ENCODE measurements around the gene LCN15.
"Not testable (repeated sequence)": the region's sequence is repeated elsewhere in the genome, so short reads cannot be mapped to it uniquely, and the experiment has no call there.

The LCN15 gene

DNA sequence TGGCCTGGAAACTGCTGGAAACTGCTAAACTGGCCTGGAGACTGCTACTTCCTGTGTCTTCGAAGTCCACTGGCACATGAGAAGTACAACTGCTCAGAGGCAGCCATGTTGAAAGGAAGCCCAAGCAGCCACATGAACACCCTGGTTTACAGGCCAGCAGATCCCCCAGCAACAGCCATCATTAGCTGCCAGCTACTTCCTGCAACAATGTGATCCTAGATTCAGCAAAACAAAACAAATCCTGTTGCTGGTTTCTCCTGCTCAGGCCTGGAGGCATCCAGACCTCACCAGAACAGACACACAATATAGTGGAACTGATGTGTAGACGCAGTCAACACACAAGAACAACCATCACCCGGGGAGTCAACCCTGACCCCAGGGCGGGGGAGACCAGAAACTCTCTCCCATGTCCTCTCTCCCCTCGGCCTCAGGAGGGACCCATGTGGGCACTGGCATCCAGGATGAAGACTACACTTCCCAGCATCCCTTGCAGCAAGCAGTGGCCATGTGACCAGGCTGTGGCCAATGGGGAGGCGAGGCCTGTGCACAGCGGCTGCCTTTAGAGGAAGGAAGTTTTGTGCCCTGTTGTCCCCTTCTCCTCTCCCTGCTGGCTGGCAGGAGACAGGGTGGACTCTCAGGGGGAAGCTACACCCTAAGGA lies 9.2 kb upstream of the LCN15 start:
- DNase-seq: no peak

DNA sequence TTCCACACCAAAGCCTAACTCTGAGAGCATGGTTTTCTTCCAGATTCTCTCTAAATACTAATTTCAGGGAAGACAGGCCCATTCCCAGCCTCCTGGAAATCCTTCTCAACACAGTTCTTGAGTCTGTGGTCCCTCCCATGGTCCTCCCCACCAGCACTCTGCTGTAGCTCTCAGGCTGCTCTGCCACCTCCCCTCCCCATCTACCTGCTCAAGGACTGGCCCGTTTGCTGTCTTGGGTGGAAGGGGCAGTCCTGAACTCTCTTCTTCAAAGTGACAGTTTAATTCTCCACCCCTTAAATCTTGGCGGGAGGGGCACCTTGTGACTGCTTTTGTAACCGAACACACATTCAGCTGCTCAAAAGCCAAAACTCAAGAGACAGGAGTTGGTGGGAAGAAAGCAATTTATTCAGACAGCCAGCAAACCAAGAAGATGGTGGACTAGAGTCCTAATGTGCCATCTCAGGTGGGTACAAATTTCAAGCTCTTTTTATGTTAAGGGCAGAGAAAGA lies 7.6 kb upstream of the LCN15 start:
- no peak for DNase-seq

DNA sequence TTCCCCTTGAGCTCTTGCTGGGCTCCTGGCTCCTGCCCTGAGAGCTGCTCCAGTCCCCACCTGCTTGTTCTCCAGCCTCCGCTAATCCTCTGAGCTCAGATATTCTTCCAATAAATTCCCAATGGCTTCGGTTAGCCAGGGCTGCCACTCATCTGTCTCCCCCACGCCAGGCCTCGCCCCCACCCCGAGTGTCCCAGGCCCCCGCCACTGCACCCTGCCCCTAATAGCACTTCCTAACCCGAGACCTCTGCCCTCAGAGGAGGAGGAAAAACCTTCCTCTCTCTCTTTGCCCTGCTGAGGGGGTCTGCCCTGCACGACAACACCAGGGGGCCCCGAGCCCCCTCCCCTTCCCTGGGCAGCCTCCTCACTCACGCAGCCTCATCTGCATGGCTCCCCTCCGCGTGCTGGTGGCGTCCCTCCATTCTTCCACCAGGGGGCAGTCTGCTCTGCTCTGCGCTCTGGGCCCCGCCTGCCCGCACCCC lies 5.4 kb upstream of the LCN15 start:
- peak; percentile 57 for DNase-seq

DNA sequence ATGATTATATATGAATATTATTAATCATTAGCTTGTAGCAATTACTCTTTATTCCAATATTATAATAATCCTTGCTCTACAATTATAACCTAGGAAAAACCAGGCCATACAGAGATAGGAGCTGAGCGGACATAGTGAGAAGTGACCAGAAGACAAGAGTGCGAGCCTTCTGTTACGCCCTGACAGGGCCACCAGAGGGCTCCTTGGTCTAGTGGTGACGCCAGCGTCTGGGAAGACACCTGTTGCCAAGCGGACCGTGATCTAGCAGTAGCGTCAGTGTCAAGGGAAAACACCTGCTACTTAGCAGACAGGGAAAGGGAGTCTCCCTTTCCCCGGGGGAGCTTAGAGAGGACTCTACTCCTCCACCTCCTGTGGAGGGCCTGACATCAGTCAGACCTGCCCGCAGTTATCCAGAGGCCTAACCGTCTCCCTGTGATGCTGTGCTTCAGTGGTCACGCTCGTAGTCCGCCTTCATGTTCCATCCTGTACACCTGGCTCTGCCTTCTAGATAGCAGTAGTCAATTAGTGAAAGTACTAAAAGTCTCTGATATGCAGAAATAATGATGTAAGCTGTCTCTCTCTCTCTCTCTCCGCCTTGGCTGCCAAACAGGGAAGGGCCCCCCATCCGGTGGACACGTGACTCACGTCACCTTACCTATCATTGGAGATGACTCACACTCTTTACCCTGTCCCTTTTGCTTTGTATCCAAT lies 2.2 kb upstream of the LCN15 start:
- peak; percentile 58 for DNase-seq

DNA sequence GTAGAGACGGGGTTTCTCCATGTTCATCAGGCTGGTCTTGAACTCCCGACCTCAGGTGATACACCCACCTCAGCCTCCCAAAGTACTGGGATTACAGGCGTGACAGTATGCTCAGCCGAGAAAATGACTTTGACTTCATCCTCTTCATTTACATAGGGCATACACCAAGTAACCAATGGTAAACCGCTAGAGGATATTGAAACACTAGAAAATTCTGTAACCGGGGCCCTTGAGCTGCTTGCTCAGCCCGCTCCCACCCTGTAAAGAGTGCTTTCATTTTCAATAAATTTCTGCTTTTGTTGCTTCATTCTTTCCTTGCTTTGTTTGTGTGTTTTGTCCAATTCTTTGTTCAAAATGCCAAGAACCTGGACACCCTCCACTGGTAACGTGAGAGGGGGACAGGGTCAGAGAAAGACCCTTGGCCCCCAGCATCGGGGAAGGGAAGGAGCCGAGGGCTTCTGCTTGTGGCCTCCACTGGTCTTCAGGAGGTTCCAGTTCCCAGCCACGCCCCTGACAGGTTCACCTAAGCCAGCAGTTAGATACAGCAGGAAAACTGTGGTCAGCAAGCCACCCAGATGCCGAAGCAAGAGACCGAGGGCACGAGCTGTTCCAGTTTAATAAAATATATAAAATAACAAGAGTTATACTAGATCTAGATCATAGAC lies 1.6 kb upstream of the LCN15 start:
- not testable (repeated sequence) for DNase-seq

DNA sequence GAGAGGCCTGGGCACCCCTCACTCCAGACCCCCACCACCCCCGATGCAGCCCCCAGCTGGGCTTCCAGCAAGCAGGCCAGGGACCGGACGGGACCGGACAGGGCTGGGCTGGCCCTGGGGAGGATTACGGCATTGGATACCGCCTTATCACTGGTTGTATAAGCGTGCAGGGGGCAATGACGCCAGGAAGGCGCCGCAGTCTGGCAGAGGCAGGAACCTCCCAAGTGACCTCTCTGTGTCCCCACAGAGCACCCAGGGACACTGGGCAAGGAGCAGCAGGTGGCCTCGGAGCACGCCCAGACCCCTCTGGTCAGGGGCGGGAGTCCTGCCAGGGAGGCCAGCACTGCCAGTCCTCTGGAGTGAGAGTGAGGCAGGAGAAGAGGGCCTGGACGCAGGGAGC lies 723 bp upstream of the LCN15 start:
- DNase-seq: no peak

DNA sequence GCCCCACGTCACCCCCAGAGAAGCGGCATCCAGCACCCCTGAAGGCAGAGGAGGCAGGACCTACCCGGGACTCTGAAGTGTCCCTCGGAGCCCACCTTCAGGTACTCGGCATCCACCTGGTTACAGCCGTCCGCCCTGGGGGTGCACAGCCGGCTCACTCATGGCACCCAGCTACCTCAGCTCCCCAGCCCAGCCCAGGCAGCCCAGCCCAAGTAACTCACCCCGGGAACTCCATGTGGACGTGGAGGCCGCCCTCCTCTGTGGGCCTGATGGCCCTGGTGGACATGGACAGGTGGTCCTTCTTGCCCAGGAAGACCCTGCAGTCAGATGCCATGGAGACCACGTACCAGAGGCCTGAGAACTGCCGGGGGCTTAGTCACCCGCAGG lies 676 bp downstream of the LCN15 start:
- no peak for DNase-seq

DNA sequence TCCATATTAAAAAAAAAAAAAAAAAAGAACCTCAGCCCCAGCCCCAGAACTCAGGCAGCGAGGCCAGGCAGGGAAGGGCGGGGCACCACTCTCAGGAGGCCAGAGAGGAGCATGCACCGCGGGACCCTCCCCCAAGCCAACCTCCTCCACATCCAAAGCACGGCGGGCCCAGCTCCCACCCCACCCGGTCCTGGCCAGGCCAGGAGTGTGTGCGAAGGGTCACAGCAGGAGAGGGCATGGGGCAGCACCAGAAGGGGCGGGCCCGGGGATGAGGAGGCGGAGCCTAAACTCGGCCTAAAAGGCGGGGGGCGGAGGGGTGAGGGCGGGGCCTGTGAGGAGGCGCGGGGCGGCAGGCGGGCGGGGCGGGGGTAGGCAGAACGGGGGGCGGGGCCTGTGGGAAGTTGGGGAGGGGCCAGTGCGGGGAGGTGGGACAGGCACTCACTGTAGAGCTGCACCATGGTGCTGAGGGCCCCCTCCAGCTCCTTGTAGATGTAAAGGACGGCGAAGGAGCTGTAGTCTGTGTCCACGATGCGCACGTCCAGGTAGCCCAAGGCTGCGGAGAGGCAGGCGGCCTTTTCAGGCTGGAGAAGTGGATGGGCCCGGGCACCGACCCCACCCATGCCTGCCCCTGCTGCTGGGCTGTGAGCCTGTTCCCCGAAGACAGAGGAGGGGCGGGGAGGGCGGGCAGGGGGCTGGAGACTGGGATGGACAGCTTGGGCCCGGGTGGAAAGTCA lies 1.2 kb downstream of the LCN15 start:
- peak; percentile 45 for DNase-seq

DNA sequence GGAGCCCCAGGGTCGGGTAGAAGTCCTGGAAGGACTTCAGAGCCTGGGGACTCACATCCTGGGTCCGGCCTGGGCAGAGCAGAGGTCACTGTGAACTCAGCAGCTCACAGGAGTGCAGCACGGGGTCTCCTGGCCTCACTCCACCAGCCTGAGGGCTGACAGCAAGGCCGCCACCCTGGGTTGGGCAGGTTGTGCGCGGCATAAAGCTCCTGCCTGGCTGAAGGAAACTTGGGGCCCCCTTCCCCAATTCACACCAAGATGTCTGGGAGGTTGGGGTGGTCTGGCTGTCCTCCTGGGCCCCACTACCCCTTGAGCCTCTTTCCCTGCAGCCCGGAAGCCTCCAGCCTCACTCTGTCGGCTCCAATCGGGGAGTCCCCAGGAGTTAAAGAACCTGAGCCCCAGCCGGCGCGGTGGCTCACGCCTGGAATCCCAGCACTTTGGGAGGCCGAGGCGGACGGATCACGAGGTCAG lies 2.1 kb downstream of the LCN15 start:
- DNase-seq: no peak

DNA sequence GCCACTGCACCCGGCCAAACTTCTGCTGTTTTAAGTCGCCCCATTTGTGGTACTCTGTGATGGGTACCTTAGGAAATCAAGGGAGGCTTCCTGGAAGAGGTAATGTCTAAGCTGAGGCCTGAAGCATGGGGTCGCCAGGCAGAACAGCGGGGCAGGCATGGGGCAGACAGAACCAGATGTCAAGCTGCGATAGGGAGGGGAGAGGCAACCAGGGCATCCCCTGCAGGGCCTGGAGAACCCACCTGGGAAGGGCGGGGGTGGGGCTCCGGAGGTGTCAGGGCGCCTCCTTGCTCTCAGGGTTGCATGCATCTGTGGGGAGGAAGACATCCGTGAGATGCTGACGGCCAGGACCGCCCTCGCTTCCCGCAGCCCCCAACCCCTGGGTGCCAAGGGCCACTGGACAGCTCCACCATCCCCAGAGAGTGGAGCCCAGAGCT lies 2.8 kb downstream of the LCN15 start:
- DNase-seq: no peak

DNA sequence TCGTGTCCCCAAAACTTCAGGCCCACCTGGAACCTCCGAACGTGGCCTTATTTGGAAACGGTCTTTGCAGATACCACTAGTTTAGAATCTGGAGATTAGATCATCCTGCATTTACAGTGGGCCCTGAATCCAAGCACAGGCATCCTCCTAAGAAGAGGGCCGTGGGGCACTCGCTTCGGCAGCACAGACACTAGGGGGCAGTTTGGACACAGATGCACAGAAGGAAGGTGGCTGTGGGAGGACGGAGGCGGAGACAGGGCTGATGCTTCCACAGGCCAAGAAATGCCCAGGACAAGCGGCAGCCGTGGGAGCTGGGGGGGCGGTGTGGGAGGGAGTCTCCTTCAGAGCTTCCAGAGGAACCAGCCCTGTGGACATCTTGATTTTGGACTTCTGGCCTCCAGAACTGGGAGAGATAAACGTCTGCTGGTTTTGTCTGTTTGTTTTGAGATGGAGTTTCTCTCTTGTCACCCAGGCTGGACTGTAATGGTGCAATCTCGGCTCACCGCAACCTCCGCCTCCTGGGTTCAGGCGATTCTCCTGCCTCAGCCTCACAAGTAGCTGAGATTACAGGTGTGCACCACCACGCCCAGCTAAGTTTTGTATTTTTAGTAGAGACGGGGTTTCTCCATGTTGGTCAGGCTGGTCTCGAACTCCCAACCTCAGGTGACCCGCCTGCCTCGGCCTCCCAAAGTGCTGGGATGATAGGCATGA lies 3.3 kb downstream of the LCN15 start:
- not testable (repeated sequence) for DNase-seq

DNA sequence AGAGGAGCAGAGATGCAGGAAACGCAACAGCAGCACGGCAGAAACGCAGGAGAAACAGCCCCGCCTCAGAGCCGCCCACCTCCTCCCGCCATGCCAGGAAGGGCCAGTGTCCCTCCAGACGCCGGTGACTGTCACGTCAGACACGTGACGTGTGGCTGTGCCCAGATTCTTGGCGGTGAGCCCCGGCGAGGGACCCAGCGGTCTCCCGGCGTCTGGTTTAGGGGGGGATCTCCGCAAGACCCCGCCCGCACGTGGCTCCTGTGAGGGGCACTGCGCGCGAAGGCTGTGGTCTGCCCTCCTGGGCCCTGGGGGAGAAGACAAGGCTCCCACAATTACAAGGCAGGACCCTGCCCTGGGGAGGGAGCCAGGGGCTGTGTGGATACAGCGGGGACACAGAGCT lies 3.9 kb downstream of the LCN15 start:
- DNase-seq: no peak

DNA sequence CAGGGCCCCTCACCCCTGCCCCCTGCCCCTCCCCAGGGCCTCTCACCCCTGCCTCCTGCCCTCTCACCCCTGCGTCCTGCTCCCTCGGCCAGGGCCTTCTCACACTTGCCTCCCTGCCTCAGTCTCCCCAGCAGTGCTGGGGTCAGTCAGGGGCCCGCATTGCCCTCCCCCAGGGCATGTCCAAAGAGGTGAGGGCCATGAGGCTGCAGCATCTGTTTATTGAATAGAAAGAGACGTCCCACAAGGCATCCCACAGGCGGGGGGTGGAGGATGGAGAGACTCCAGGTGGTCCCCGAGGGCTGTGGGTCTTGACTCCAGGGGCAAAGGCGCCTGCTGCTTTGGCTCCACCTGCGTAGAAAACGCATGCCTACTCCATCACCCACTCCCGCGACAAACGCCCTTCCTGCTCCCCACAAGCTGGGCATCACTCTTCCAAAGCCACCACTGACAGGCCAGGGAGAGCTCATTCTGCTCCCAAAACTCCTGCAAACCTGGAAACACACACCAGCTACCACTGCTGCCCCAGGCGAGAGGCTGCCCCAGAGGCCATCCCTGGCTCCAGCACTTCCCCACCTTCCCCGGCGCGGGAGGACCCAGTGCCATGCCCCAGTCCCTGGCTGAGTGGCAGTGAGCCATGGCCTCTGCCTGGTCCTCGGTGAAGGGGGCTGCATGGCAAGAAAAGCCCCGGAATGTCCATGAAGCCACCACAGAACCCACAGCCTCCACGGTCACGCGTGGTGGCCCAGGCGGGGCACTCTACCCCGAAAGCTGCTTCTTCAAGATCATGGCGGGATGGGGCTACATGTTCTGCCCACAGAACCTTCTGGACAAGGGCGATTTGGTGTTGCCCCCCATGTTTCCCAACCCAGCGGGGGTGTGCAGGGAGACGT lies 4.6 kb downstream of the LCN15 start:
- DNase-seq: no peak

DNA sequence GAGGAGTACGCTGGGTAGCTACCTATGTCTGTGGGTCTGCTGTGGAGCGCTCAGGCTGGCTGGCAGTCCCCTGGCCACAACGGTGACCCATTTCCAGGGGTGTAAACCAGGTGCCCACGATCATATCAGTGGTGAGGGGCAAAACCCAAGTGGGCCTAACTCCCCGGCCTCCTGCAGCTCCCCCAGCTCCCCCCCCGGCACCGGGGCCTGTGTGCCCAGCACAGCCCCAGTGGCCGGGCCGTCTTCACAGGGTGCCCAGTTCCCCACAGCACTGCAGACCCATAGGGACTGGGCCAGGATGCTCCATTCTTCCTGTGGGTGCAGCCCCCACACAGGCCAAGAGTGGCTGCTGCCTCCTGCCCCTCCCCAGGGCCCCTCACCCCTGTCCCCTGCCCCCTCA lies 5.3 kb downstream of the LCN15 start:
- no peak for DNase-seq

DNA sequence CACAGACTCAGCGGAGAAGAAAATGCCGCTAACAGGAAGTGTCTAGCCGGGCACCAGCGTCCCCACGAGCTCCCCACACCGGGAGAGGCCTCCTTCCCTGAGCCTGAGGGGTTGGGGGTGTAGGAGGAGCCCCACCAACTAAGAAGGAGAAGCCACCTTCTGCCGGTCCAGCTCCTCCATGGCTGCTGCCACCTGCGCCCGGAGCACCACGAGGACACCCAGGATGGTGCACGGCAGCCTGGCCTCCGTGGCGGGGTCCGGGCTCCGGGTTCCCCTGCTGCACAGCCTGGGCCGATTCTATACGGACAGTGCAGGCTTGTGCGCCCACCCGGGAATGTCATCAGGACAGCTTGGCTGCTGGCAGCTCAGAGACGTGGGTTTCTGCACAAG lies 6.6 kb downstream of the LCN15 start:
- DNase-seq: no peak

DNA sequence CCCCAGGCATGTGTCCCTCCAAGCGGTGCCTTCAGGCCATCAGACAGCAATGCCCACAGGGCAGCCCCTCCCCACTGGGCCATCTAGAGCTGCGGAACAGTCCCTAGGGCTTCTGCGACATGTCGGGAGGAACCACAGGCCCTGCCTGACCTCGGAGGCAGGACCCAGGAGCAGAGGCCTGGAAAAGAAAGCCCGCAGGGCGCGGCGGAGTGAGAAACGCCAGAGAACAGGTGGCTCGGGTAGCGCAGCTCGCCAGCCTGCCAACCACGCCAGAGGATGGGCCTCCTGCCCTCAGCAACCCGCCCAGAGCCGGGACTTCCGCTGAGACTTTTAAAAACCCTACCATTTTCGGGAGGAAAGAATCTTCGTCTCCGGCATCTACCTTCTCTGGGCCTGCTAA lies 7.0 kb downstream of the LCN15 start:
- DNase-seq: no peak

DNA sequence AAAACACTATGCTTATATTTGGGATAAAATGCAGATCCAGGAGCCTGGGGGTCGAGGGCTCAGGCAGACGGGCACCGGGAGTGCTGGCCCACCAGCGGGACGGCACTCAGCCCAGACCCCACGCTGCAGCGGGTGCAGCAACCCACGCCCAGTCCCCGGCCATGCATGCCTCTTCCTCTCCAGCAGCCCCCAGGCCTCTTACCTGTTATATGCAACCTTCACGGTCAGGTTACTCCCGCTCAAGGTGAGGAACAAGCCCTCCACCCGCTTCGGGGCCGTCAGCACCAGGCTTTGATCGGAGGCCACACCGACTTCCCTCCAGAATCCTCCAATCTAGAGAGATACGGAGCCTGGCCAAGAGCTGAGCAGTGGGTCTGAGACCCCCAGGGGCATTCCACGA lies 7.5 kb downstream of the LCN15 start:
- no peak for DNase-seq

DNA sequence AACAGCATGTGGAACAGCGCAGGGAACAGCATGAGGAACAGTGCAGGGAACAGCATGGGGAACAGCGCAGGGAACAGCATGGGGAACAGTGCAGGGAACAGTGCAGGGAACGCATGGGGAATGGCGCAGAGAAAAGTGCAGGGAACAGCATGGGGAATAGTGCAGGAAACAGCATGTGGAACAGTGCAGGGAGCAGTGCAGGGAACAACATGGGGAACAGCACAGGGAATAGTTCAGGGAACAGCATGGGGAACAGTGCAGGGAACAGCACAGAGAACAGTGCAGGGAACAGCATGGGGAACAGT lies 8.2 kb downstream of the LCN15 start:
- no peak for DNase-seq

DNA sequence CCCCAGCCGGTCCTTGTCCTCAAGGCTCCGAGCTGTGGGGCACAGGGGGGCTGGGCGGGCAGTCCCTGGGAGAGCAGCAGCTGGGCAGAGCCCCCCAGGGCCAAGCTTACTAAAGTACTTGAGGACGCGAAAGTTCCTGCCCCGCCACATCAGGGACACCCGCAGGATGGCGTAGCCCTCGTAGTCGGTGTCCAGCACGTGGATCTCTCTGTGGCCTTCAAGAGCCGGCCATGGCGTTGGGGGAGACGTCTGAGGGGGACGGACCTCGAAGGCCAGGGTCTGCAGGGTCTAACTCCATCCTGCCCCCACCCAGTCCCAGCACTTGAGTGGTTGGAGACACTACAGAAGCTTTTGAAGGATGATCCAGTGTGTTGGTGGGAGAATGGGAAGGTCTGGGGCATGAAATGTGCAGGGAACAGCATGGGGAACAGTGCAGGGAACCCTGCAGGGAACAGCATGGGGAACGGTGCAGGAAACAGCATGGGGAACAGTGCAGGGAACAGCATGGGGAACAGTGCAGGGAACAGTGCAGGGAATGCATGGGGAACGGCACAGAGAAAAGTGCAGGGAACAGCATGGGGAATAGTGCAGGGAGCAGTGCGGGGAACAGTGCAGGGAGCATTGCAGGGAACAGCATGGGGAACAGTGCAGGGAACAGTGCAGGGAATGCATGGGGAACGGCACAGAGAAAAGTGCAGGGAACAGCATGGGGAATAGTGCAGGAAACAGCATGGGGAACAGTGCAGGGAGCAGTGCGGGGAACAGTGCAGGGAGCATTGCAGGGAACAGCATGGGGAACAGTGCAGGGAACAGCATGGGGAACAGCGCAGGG lies 8.8 kb downstream of the LCN15 start:
- not testable (repeated sequence) for DNase-seq

DNA sequence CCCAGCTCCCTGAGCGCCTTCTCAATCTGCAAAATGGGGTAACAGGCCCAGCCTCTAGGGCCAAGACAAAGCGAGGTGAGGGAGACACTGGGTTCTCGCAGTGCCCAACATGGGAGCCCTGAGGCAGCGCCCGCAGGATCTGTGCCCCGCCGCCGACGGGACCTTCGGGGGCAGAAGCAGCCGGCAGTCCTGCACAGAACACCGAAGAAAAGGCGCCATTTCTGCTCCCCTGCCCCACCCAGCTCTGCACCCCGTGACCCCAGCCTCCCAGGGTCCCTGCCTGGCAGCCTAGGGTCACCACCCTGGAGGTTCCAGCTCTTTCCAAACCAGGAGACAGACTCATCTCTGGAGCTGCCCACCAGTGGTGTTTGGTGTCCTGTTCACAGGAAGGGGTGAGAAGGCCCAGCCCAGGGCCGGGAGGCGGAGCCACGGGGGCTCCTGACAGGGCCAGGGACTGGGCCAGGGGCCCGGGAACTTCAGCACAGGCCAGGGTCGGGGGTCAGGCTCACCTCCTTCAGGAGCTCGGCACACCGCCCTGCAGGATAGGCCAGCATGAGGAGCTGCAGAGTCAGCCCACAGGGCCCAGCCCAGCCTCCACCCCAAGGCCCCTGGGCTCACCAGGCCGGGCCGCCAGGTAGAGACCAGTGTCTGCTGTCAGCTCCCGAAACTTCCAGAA lies 9.6 kb downstream of the LCN15 start:
- DNase-seq: no peak
